HL-60/S4 treated with retinoic acid at 250 ng/mL for 4 days and 3 days (cell line): ENCODE data around the gene SV2C.
"Not testable (repeated sequence)": the region's sequence is repeated elsewhere in the genome, so short reads cannot be mapped to it uniquely, and the experiment has no call there.

Experiments
- in situ Hi-C: fragments of 300-500 bp; cut with MboI; formaldehyde crosslinking; loops from 2 replicates; pipeline ENCODE4 v1.7.0; 2022; ENCODE audit warnings: low sequenced_read_pairs

SV2C gene, protein sequence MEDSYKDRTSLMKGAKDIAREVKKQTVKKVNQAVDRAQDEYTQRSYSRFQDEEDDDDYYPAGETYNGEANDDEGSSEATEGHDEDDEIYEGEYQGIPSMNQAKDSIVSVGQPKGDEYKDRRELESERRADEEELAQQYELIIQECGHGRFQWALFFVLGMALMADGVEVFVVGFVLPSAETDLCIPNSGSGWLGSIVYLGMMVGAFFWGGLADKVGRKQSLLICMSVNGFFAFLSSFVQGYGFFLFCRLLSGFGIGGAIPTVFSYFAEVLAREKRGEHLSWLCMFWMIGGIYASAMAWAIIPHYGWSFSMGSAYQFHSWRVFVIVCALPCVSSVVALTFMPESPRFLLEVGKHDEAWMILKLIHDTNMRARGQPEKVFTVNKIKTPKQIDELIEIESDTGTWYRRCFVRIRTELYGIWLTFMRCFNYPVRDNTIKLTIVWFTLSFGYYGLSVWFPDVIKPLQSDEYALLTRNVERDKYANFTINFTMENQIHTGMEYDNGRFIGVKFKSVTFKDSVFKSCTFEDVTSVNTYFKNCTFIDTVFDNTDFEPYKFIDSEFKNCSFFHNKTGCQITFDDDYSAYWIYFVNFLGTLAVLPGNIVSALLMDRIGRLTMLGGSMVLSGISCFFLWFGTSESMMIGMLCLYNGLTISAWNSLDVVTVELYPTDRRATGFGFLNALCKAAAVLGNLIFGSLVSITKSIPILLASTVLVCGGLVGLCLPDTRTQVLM

DNA sequence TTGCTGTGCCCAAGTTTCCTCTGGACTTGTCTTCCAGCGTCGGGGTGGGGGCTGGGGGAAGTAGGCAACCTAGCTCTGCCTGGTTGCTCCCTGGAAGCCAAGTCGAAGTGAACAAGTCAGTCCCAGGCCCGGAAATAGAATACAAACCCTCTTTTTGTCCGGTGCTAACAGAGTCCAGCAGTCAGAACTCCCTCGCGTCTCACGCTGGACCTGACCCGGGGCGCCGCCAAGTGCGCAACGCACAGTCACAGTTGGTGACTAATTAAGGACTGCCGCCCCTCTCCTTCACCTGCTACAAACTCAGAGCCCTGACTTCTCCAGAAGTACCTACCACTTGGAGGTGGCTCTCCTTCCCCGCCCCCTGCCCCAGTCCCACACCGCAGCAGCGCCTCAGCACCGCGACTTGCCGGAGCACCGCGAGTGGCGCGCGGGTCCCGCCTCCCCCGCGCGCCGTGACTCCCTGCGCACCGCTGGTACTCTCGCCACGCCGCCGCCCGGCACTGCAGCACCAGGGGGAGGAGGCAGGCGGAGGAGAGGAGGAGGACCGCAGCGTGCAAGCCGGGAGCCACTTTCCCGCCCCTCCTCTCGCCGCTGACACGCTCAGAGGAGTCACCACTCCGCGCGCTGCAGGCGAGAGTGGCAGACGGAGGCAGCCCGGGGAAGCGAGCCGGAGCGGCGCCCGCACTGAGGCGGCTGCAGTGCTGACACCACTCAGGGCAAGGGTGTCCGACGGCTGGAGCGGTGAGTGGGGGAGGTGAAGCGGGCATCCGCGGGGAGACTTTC is at the start of gene SV2C:
Gene SV2C (plus strand): TSS at position 612 of the 783 bp plus-strand sequence. CDS start 48,368 bp downstream, outside the sequence.
- in situ Hi-C loops, result no loop called here

DNA sequence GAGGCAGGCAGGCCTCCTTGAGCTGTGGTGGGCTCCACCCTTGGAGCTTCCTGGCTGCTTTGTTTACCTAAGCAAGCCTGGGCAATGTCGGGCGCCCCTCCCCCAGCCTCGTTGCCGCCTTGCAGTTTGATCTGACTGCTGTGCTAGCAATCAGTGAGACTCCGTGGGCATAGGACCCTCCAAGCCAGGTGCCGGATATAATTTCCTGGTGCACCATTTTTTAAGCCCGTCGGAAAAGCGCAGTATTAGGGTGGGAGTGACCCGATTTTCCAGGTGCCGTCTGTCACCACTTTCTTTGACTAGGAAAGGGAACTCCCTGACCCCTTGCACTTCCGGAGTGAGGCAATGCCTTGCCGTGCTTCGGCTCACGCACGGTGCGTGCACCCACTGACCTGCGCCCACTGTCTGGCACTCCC is 45.4 kb upstream of the SV2C start:
- in situ Hi-C loops, result not testable (repeated sequence)

DNA sequence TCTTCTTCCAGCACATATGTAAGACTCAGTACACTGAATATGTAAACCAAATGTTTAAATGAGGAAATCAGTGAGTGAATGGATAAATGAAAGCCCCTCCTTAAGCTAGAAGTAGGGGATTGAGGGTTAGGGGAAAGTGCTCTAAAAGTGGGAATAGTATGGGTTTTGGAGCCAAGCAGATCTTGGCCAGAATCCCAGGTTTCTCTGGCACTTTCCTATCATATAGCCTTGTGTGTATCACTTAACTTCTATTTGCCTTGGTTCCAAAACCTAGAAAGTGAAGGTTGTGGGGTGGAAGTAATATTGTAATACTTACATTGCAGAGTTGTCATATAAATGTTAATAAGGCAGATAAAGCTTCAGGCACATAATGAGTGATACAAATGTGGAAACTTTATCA is 45.0 kb upstream of the SV2C start:
- in situ Hi-C loops, result no loop called here

DNA sequence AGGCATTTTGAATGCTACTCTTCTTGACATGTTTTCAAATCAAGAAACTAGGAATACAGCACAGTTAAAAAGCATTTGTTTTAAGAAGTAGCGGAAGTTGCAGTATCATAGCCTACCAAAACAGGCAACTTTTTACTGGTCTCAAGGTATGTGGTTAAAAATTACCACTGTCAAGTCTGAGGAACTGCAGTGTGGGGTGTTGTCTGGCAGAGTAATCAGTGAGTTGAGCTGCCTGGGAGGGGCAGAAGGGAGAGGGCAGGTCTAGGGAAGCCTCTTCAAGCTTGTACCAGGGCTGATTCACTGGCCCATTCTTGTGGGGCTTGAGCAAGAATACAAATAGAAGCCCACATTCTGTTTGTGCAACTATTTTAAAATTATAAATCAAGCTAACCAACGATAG is 42.4 kb upstream of the SV2C start:
- in situ Hi-C loops, result no loop called here

DNA sequence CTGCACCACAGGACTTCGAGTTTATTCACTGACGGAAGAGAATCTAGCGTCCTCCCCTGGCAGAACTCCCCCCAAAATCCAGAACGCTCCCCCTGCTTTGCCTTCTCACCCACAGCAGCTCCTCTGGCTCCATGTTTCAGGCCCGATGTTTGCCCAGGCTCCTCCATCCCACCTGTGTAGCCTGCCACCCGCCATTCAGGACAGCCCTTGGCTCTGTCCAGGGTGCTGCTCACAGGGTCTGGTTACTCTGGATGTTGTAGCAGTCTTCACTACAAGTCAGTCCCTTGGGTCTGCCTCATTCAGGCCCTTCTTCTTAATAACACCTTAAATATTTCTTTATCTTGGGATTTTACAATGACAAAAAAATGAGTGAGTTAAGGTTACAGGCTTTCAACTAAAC is 41.3 kb upstream of the SV2C start:
- in situ Hi-C loops, result no loop called here

DNA sequence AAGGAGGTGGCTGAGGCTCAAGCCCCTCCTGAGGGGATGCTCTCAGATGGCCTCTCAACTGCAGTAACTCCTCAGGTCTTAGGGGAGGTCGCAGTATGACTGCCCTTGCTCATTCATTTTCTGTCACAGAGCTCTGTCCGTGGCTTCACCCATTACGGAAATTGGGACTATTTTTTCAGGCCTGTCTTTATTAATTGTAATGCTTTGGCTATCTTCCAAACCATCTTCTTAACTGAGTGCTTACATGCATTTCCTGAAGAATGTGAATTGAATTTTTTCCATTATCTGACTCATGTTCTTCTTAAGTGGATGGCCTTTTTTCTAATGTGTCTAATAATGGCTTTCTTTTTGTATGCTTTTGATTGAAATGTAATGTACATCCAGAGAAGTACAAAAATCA is 36.4 kb upstream of the SV2C start:
- in situ Hi-C loops, result no loop called here

DNA sequence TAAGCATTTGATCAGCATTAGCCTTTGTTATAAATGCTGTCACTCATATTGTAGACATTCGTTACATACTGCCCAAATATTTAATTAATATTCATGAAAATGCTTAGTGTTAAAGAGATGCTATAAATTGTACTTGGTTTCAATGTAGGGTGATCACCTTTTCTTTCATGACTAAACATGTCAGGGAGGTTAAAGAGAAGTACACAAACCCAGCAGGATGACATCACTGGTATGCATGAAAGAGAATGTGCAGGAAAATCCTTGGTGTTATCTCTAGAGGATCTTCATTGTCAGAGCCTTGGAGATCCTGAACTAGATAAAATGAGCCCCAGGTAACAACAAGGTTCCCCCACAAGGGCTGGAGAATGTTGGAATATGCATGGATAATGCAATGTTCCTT is 33.0 kb upstream of the SV2C start:
- in situ Hi-C loops, result no loop called here

DNA sequence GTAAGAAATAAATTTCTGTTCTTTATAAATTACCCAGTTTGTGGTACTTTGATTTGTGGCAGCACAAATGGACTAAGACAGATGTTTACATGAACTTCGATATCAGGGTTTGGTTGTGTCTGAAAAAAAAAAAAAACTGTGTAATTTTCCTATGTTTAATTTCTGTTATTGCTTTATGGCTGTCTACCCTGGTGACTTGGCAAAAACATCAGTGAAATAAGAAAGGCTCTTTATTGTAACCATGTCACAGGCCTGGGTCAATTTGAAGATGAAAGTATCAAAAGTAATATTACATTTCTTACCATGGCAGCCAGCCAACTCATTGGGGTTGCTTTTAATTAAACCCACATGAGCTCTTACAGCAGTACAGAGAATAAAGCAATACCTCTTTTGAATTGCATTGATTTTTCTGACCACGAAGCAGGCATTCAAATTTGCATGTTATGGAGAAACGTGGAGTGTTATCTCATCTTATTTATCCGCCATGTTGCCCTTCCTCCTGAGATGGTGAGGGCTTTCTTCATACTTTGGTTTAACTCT is 20.6 kb upstream of the SV2C start:
- in situ Hi-C loops, result no loop called here

DNA sequence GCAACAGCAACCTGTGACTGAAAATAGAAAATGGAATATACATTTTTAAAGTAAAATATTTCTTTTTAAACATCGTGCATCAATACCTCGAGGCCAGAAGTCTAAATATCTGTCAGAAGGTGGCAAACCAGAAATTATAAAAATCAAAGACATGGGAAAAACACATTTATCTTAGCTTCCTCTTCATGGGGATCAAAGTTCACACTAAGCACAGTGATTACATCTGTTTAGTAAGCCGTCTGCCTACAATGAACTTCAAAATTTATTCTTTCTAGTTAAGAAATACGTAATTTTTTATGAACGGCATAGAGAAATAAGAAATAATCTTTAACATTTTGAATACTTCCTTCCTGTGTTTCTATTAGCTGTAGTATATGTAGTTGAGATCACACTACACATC is 17.9 kb upstream of the SV2C start:
- in situ Hi-C loops, result no loop called here

DNA sequence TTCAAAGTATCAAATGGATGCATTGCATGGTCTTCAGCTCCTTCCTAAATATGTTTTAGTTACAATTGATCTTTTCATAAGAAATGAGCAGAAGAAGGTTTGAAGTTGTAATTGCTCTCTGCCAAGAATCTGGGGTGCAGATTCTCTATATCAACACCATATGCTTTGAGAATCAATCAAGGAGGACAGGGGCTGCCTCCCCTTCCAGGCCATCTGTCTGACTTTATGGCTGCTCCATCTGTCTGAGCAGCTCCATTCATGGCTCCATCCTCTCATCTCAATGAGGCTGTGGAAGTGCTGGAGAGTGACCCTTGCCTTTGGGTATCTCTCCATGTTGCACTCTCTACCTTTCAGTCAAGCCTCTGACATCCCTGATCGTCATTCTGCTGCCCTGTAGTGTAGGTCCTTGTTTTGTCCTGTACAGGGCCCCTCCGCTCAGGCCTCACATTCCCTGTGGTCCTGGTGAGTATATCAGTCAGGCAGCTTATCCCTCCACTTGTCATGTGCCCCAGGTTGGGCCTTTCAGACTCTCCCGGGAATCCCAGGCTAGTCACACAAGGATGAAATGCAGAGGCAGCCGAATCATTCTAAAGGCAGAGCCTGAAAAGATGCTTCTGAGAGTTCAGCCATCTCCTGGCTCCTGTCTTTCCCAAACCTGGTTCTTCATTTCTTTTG is 14.0 kb upstream of the SV2C start:
- in situ Hi-C loops, result no loop called here

DNA sequence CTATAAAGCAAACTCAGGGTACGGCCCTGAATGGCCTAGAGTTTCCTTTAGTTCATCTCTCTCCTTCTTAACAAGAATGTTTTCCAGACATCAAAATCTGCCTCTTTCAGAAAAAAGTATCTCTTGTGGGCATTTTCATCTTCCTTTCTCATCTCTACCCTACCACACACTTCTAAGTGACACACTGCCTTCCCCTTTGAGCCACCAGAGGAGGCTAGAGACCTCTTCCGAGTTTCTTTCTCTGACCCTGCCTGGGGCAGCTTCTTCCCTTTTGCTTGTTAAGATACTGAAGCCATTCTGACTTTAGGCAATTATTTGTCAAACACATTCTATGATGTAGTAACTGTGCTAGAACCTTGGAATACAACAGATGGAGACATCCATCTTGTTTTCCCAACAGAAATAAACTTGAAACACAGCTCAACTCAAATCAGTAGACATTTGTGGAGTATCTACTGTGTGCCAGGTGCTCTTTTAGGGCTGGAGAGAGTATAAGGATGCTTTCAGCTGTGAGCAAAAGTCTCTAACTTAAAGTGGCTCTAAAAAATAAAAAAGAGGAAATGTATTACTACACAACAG is 8.6 kb upstream of the SV2C start:
- in situ Hi-C loops, result no loop called here

DNA sequence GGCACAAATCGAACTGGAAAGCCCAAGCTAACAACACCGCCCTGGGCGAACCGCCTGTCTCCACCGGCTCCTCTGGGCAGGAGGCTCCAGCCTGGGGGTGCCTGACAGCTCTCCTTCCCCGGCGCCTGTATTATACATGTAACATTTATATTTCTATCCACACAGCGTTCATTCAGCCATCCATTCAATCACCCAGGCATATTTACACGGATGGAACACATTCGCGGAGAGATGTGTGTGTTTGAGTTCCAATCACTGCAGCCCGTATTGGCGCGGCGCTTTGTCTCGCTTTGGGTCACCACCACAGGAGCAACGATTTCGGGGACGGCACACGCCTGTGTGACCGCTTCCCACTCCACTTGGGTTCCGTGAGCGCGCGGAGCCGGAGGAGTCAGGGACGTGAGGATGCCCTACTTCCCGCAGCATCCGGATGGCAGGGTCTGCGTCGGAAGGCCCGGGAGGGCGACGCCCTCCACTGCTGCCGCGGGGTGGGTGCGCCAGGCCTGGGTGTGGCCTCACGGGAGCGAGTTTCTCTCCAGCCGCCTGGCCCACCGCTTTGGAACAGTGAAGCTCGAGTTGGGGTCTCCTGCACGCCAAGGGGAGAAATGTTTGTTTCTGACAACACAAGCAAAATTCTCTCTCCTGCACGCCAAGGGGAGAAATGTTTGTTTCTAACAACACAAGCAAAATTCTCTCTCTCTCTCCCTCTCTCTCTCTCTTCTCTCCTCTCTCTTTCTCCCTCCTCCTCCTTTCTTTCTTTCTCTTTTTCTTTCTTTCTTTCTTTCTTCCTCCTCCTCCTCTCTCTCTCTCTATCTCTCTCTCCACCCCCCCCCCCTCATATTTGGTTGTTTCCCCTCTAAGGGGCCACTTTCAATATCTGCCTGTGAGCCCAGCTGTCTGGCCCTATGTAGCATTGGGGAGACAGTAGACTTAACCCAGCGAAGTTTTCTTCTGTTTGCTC is 1.1 kb upstream of the SV2C start:
- in situ Hi-C loops, result no loop called here

DNA sequence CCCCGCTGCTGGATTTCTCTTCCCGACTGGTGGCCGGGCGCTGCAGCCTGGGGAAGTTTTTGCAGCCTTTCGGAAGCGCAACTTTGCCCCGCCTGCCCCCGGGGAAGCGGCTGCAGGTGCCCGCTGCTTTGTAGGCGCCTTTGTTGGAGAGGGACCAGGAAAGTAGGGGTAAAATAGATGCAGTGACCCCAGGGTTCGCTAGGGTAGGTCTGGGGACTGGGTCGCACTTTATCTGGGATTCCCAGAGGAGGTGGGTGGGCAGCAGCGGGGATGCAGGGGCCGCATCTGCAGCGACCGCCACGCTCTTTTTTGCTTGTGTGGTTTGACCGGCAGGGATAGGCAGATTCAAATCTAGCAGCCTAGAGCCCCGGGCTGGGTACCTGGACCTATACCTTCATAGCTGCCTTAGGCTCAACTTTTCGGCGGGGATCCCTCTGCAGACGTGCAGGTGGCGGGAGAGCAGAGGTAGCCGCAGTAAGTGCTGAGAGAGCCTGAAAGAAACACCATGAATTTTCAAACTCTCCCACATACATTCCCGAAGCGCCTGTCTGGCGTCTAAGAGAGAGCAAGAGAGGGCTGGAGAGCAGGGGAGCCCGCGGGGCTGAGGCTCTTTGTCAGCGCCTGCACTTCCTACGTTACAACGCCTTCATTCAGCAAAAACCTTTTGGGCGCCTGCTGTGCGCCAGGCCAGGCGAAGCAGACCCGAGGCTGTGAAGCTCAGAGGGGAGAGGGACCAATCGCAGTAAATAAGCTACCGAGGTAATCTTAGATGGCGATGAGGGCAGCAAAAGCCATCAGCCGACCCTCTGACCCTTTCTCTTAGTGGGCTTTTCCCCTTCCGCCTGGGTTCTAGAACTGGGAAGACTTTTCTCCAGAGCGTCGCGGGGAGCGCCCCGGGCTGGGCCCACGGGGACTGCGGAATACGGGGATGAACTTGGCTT is 642 bp downstream of the SV2C start:
- in situ Hi-C loops, result no loop called here

DNA sequence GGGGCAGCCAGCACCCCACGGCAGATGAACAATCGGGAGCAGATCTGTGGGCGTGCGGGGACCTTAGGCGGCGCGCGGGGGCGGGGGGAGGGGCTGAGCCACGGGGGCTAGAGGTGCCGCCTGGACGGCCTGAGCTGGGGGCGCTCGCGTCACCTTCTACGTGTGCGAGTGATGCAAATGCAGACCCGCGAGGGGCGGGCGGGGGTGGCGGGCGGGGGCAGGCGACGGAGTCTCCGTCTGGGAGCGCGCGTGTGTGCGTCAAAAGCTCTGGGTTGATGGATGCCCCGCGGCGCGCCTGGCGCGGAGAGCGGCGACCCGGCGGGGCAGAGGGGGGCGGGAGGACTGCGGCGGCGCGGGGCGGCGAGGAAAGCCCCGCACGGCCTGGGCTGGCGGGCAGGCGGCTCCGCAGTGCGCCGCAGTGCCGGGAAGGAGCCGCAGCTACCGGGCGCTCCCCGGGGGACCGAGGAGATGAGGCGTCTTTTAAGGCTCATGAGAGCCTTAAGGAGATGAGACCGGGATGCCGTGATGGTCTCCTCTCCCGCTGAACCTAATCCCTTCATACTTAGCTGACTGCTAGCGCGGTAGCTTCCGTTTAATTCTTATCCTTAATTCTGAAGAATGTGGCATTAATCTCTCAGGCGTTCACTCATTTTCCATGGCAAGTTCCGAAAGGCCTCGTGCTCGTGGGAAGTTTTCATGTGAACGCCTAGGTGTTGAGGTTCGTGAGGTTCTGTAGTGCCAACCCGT is 1.5 kb downstream of the SV2C start:
- in situ Hi-C loops, result no loop called here

DNA sequence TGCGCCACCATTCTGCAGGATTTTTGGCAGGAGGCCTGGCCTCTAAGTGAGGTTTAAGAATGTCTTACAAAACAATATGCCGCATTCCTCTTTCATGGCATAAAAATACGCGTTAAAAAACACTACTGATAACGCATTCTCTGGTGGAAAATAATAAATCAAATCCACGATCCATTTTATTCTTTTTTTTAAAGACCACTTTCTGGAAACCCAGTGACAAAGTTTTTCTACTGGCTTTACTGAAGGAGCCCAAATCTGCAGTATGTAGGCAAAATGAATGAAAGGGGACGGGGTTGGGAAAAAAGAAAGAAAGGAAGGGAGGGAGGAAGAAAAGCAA is 2.0 kb downstream of the SV2C start:
- in situ Hi-C loops, result no loop called here

DNA sequence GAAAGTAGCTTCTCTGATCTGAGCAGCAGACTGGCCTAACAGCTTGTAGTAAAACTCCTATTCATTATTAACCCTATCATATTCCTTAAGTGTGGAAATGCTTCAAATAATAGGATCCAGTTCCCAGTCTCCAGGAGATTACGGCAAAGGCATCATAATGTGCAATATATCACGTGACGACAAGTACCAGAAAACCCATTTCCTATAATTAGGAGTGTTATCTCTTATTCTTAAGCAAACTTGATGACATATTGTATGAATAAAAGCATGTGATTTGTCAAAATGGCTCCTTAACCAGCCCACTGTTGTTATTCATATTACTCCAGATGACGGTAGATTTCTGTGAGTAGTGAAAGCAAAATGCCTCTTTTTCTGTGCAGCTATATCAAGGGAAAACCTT is 2.9 kb downstream of the SV2C start:
- in situ Hi-C loops, result no loop called here

DNA sequence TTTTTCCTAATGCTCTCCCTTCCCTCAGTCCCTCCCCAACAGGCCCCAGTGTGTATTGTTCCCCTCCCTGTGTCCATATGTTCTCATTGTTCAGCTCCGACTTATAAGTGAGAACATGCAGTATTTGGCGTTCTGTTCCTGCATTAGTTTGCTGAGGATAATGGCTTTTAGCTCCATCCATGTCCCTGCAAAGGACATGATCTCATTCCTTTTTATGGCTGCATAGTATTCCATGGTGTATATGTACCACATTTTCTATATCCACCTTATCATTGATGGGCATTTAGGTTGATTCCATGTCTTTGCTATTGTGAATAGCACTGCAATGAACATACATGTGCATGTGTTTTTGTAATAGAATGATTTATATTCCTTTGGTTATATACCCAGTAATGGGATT is 6.0 kb downstream of the SV2C start:
- in situ Hi-C loops, result not testable (repeated sequence)

DNA sequence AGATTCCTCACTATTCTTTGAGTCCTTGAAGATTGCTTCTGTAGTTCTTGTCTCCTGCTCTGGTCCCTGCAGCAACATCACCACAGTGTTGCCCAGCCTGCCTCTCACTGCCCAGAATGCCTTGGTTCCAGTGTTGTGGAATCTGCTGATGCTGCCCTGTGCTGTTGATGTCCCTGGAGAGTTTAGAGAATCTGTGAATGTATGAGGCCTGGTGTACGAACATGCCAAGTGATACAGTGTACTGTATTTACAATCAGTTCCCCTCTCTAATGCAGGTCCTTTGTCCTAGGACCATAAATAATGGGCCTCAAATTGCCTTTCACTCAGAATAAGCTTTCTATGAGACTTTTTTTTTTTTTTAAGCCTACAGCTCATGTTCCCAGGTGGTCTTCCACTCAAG is 8.2 kb downstream of the SV2C start:
- in situ Hi-C loops, result no loop called here
